CD4-positive, alpha-beta T cell (primary cell): ENCODE measurements around the gene MCF2L2. TPM values are rescaled to one million over a fixed set of nuclear protein-coding genes. Genes with fewer than 3 reads are reported as not detected.

Experiments used
- ATAC-seq: fragments of 200-7000 bp; cut with Tn5 transposase; one replicate; pipeline ENCODE4 v1.10.0; 2022; ENCODE audit warnings: mild to moderate bottlenecking; ENCODE audit not compliant: poor library complexity
- CTCF ChIA-PET: fragments of 350-600 bp; sonication (Branson Sonifier 250); formaldehyde crosslinking; loops from one replicate; lab custom pipeline; 2021; ENCODE audit warnings: antibody characterized with exemption, inconsistent platforms; lab: Charles Lee
- POLR2A ChIA-PET: fragments of 350-600 bp; sonication (Branson Sonifier 250); formaldehyde crosslinking; loops from one replicate; lab custom pipeline; 2021; ENCODE audit warnings: antibody characterized with exemption, inconsistent platforms; lab: Charles Lee
- DNase-seq, 14 experiments: peaks; one replicate each; pipeline ENCODE4 v3.0.0-alpha.2; 2013 to 2020; ENCODE audit warnings: mixed read lengths in 2 of 14
- H3K27ac ChIP-seq, 2 donors: one replicate each; pipeline versions ENCODE4 v1.5.1 to v1.7.0; 2013; ENCODE audit warnings: low read length in 2 of 2, low read depth in 1 of 2, mild to moderate bottlenecking in 1 of 2
- H3K27me3 ChIP-seq, 2 experiments: 1 replicate in 1 of 2; 2 replicates in 1 of 2; pipeline versions ENCODE4 v1.6.1 to v1.7.0; 2013; ENCODE audit warnings: low read length in 2 of 2, control low read depth in 1 of 2, mild to moderate bottlenecking in 1 of 2, moderate library complexity in 1 of 2; ENCODE audit not compliant: insufficient read depth in 2 of 2, control insufficient read depth in 1 of 2
- H3K36me3 ChIP-seq: one replicate; pipeline ENCODE4 v1.6.1; 2013; ENCODE audit warnings: low read length, control low read depth; ENCODE audit not compliant: insufficient read depth
- H3K4me1 ChIP-seq: one replicate; pipeline ENCODE4 v1.6.1; 2013; ENCODE audit warnings: low read length, control low read depth; ENCODE audit not compliant: insufficient read depth
- H3K4me3 ChIP-seq: one replicate; pipeline ENCODE4 v1.5.1; 2013; ENCODE audit warnings: mild to moderate bottlenecking, low read length, moderate library complexity
- H3K9me3 ChIP-seq, 2 experiments: 1 replicate in 1 of 2; 2 replicates in 1 of 2; pipeline versions ENCODE4 v1.6.1 to v1.7.0; 2013; ENCODE audit warnings: low read length in 2 of 2, mild to moderate bottlenecking in 2 of 2, control low read depth in 1 of 2, moderate library complexity in 1 of 2; ENCODE audit not compliant: control insufficient read depth in 1 of 2, insufficient read depth in 1 of 2
- H3K27ac Mint-ChIP-seq: one replicate; pipeline ENCODE4 v1.8.0; 2020; ENCODE audit warnings: mixed read lengths
- H3K27me3 Mint-ChIP-seq: one replicate; pipeline ENCODE4 v1.8.0; 2021; ENCODE audit warnings: mixed read lengths
- H3K36me3 Mint-ChIP-seq: one replicate; pipeline ENCODE4 v1.8.0; 2021; ENCODE audit warnings: low read depth, mixed read lengths
- H3K4me1 Mint-ChIP-seq: one replicate; pipeline ENCODE4 v1.8.0; 2021; ENCODE audit warnings: low read depth, mixed read lengths
- H3K4me3 Mint-ChIP-seq: one replicate; pipeline ENCODE4 v1.8.0; 2020; ENCODE audit warnings: mild to moderate bottlenecking, mixed read lengths
- H3K9me3 Mint-ChIP-seq: one replicate; pipeline ENCODE4 v1.8.0; 2020; ENCODE audit warnings: mixed read lengths
- CTCF ChIP-seq: fragments of 200-600 bp; IDR thresholded peaks from one replicate; pipeline ENCODE4 v1.8.0; 2022; ENCODE audit warnings: antibody characterized with exemption, mild to moderate bottlenecking
- intact Hi-C, 2 experiments: fragments of 100-400 bp; cut with DNase I in 1 of 2; cut with micrococcal nuclease in 1 of 2; formaldehyde crosslinking; loops; one replicate each; pipeline versions ENCODE4 v1.15.1 to v1.9.0; 2023 to 2025; cut with DNase I, micrococcal nuclease
- total RNA-seq, 174 experiments: library from RNA in 2 of 174; stranded (reverse) in 2 of 174; gene quantifications; one replicate each; pipeline ENCODE4 v1.2.3 and lab custom pipeline; 2021 to 2026

Gene MCF2L2
- total RNA-seq, 2 experiments from 2014 or later, result 3.8 to 4.1 TPM

GRCh38 chr3:183163563-183163962, 264.9 kb downstream of the MCF2L2 start:
- no peak overlapping the region for H3K27ac Mint-ChIP-seq
- peaks cover 4% of the 10 kb centered on the region for H3K36me3 Mint-ChIP-seq
- TF ChIP-seq CTCF, result no peak
- H3K27me3 Mint-ChIP-seq, result no peaks in the 10 kb centered on the region
- peaks cover 11% of the 10 kb centered on the region for H3K4me1 Mint-ChIP-seq
- peak overlapping the region; percentile 88 for H3K4me3 Mint-ChIP-seq
- ATAC-seq (no peak), DNase-seq (no peak)
- H3K9me3 Mint-ChIP-seq, result no peaks in the 10 kb centered on the region
- intact Hi-C loops, result no loop called here
- H3K4me1 ChIP-seq, result peaks cover 15% of the 10 kb centered on the region
- H3K27ac ChIP-seq, result no peak overlapping the region
- POLR2A ChIA-PET, result no interaction called here
- H3K4me3 ChIP-seq, result no peak overlapping the region
- H3K9me3 ChIP-seq, result no peaks in the 10 kb centered on the region
- no peaks in the 10 kb centered on the region for H3K27me3 ChIP-seq
- H3K36me3 ChIP-seq, result no peaks in the 10 kb centered on the region
- CTCF ChIA-PET, result no interaction called here

GRCh38 chr3:183161552-183162336, 266.7 kb downstream of the MCF2L2 start:
- CTCF ChIA-PET, result interaction anchor here (0.5 to 1.1 kb wide), 2 partner anchors 23 to 248 kb away, joined by 3 read pairs; no protein-coding TSS in a partner anchor
- no peaks in the 10 kb centered on the region for H3K9me3 Mint-ChIP-seq
- no peak for ATAC-seq
- H3K27ac ChIP-seq, result no peak overlapping the region
- peak overlapping the region; percentile 77 for H3K4me3 ChIP-seq
- peaks cover 15% of the 10 kb centered on the region for H3K4me1 ChIP-seq
- H3K27ac Mint-ChIP-seq, result peak overlapping the region; percentile 73
- no peaks in the 10 kb centered on the region for H3K27me3 Mint-ChIP-seq
- H3K4me1 Mint-ChIP-seq, result peaks cover 11% of the 10 kb centered on the region
- H3K36me3 Mint-ChIP-seq, result peaks cover 4% of the 10 kb centered on the region
- POLR2A ChIA-PET, result interaction anchor here (0.7 to 1.3 kb wide), 2 partner anchors 63 to 333 kb away, joined by 4 to 5 read pairs; partner anchors contain the start of gene MCCC1
- TF ChIP-seq CTCF, result no peak
- no peaks in the 10 kb centered on the region for H3K27me3 ChIP-seq
- H3K36me3 ChIP-seq, result no peaks in the 10 kb centered on the region
- no peaks in the 10 kb centered on the region for H3K9me3 ChIP-seq
- H3K4me3 Mint-ChIP-seq, result peak overlapping the region; percentile 88
- intact Hi-C loops, result no loop called here
- DNase-seq, result peak in 7 of 14 experiments; percentile 1 to 43 (median 21)

- DNase-seq (no peak), ATAC-seq (no peak)
- H3K36me3 ChIP-seq, result no peaks in the 10 kb centered on the region
- Mint-ChIP-seq H3K27ac (no peak overlapping the region), H3K4me1 (peaks cover 11% of the 10 kb centered on the region), H3K9me3 (no peaks in the 10 kb centered on the region), H3K4me3 (peak overlapping the region; percentile 71), H3K27me3 (no peaks in the 10 kb centered on the region), H3K36me3 (peaks cover 4% of the 10 kb centered on the region)
- no peaks in the 10 kb centered on the region for H3K9me3 ChIP-seq
- peaks cover 15% of the 10 kb centered on the region for H3K4me1 ChIP-seq
- ChIA-PET POLR2A (no interaction called here), CTCF (no interaction called here)
- intact Hi-C loops, result no loop called here
- no peak for TF ChIP-seq CTCF
- H3K4me3 ChIP-seq, result no peak overlapping the region
- H3K27me3 ChIP-seq, result no peaks in the 10 kb centered on the region
- H3K27ac ChIP-seq, result no peak overlapping the region
Measured at GRCh38 chr3:183160616-183161015, 267.8 kb downstream of the MCF2L2 start.
